Dedifferentiated amniotic fluid mesenchymal stem cell (primary cell): Measurements from ENCODE around the gene SMIM24.
"Not testable (repeated sequence)": the region's sequence is repeated elsewhere in the genome, so short reads cannot be mapped to it uniquely, and the experiment has no call there.

Experiments used
- DNase-seq: peaks from one replicate; pipeline ENCODE4 v3.0.0-alpha.2; 2016; ENCODE audit errors: extremely low spot score

SMIM24 gene

DNA sequence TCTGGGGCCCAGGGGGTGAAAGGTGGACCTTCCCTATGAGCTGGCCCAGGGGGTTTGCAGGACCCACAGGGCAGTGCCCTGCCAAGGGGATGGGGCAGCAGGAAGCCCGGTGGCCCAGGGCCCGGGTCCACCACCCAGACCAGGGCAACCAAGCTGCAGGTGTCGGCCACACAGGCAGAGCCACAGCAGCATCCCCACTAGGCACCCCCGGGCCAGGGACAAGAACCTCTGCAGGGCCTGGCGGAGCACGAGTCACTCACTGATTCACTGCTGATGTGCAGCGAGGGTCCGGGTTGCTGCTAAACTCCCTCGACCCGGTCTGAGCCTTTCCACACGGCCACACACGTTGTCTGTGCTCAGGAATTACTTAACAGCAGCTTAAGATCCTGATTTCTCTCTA, 34.6 kb upstream of the SMIM24 start:
- DNase-seq: no peak

- no peak for DNase-seq
These were observed 33.2 kb upstream of the SMIM24 start for GRCh38 chr19:3513229-3514140.

- no peak for DNase-seq
These were observed 32.4 kb upstream of the SMIM24 start for GRCh38 chr19:3512562-3513228.

DNA sequence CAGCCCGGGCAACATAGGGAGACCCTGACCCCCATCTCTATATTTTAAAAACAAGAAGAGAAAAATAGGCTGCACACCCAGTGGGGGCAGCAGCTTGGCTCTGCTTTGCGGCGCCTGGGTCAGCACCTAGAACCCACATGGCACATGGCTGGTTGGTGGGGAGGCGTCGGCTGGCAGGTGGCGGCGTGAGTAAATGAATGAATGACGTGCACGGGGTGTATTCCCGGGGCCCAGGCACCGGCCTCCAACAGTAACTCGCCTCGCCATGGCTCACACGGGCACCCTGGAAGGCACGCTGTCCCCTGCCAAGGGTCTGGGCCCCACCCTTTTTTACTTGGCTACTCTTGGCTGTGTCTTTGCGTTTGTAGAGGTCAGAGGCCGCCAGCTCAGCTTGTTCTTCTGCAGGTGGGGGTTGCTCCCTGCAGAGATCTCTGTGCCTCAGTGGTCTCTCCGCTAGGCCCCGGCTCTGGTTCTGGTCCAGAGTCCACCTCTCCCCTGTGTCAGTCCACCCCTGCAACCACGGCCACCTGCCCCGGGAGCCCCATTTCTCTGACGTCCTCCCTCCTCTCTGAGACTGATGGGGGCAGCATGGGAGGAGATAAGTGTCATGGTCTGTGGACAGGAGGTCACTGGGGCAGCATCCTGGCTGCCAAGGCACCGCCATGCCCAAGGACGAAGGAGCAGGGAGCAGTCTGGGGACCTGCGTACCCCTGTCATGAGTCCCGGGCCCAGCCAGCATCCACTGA, 31.4 kb upstream of the SMIM24 start:
- no peak for DNase-seq

- DNase-seq: no peak
These were observed 30.4 kb upstream of the SMIM24 start for GRCh38 chr19:3510727-3511126.

DNA sequence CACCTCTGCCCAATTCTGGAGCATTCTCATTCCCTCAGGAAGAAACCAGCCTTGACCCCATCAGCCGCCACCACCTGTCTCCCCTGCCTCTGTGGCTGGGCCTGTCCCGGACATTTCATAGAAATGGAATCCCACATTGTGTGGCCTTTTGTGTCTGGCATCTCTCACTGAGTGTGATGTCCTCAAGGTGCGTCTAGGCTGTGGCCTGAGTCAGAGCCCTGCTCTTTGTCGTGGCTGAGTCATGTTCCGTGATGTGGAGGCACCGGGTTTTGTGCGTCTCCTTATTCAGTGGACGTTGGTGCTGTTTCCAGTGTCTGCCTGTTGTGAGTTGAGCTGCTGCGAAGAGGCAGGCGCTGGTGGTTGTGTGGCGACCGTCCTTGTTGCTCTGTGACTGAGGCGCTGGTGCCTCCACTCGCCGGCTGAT, 29.3 kb upstream of the SMIM24 start:
- DNase-seq: no peak

DNA sequence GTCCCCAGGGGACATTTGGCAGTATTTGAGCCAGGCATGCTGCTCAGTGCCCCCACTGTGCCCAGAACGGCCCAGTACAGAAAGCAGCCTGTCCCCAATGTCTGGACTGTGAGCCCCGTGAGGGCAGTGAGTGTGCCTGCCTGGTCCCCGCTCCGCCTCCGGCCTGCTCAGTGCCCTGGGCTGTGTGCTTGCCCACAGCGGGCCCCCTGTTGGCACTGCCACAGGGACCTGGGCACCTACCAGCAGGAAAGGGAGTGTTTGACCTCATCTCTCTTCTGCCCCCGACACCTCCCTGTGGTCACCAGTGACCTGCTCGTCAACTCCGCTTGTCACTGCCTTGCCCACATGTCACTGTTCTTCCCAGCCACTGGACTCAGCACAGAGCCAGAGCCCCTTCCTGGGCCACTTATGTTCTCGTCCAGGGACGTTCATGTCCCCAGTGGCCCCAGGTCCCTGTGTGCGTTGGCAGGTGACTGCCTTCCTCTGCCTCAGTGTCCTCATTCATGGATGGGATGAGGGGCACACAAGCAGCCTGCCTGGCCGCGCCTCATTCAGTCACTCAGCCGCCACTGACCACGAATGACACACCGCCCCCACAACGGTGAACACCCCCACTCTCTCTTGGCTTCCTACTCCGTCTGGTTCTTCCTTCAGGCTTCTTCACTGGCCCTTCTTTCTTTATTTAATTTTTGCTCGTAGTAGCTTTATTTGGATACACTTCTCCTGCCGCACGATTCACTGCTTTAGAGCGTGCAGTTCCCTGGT, 28.6 kb upstream of the SMIM24 start:
- DNase-seq: no peak

DNA sequence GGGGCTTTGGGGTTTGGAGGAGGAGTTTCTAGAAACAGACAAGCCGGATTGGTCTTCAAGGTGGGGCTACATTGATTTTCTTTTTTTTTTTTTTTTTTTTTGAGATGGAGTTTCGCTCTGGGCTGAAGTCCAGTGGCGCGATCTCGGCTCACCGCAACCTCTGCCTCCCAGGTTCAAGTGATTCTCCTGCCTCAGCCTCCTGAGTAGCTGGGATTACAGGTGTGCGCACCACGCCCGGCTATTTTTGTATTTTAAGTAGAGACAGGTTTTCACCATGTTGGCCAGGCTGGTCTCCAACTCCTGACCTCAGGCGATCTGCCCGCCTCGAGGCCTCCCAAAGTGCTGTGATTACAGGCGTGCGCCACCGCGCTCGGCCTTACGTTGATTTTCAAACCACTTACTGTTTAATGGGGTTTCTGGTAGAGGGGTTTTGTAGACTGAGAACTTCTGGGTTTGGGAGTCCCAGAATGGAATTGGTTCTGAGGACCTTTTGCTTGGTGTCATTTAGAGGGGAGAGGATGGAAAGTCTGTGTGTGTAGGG, 27.9 kb upstream of the SMIM24 start:
- DNase-seq: not testable (repeated sequence)

GRCh38 chr19:3507371-3508120, 27.2 kb upstream of the SMIM24 start:
- DNase-seq: no peak

- peak; percentile 15 for DNase-seq
These were observed 26.3 kb upstream of the SMIM24 start for GRCh38 chr19:3506384-3507340.

- DNase-seq: peak; percentile 98
These were observed 25.5 kb upstream of the SMIM24 start, which contains the start of gene FZR1 for GRCh38 chr19:3505598-3506383. FZR1 (plus strand) TSS chr19:3506311; CDS start chr19:3522990, 16,679 bp downstream.

DNA sequence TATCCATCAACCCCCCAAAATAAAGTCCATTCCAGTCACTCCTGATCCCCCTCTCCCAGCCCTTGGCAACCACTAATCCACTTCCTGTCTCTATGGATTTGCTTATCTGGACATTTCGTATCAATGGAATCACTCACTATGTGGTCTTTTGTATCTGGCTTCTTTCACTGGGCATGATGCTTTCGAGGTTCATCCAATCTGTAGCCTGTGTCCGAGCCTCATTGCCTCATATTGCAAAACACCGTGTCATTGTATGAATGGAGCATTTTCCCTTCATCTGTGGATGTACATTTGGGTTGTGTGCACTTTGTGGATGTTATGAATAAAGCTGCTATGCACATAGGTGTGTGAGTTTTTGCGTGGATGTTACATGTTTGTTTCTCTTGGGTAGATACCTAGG, 24.4 kb upstream of the SMIM24 start:
- DNase-seq: no peak

DNA sequence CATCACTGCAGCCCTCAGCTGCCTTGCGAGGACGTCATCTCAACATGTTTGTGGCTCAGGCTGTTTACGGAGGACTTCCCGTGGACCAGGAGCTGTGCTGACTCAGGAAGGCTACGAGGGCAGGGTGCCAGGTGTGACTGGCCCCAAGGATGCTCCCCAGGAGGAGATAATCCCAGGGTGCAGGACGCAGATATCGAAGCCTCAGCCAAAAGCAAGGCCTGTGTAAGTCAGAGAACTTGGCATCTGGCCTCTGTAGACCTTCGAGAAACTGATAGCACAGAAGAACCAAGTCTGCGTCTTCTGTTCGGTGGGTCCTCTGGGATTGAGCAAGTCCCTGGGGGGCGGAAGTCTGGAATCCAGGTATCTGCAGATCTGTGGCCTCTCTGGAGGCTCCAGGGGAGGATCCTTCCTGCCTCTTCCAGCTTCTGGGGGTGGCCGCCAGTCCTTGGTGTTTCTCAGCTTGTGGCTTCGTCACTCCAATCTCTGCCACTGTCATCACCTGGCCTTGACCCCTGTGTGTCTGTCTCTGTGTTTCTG, 22.8 kb upstream of the SMIM24 start:
- no peak for DNase-seq

- no peak for DNase-seq
These were observed 21.5 kb upstream of the SMIM24 start for GRCh38 chr19:3501780-3502179.

DNA sequence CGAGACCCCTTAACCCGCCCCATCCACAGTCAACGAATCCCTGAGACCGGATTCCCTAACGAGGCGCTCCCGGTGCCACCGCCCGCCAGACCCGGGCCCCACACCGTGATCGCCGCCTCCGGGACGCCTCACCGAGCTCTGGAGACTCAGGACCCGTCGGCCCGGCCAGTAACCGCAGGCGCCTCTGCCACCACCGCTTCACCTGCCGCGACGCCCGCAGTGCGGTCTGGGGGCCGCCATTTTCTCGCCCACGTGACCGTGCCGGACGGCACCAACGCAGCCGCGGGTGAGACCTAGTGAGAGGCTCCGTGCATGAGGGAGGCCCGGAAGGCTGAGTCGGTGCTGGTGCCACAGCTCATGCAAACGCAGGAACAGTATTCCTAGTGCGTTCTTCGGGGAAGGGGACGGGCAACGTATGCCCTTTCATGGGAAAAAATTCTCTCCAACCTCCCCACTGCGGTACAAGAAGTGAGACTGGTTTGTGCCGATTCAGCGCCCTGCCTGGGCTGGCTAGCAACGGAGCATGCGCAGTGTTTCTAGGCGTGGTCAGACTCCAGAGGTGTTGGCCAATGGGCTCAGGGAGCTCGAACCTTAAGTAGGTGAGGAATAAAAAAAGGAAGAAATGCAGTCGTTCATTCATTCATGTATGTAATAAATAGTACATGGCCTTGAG, 20.2 kb upstream of the SMIM24 start, which contains the start of gene DOHH:
Gene DOHH (minus strand): TSS at position 246 of the 673 bp plus-strand sequence. CDS start 3,860 bp downstream, outside the sequence.
- DNase-seq: peak; percentile 98

DNA sequence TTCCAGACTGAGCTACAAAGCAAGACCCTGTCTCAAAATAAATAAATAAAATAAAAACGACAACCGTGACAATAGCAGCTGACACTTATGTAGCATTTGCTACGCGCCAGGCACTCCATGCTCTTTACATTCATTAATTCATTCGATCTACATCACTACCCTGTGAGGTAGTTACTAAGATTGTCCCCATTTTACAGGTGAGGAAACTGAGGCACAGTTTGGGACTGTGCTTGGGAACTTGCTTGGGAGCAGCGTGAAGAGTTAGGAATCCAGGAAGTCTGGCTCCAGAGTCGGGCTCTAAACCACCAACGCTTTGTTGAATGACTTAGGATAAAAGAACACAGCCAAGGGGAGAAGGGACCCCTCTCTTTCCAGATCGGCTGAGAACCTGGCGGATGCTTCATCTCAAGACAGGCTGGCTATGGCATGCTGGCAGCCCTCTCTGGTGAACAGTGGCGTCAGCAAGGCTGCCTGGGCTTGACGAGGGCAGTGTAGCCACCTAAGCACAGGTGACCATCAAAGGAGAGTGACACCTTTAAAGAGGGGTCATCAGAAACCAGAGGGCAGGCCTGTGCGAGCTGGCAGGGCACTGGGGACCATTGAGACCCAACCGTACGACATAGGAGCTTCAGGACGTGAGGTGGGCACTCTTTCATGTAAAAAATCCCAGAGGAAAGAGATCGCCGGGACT, 19.6 kb upstream of the SMIM24 start:
- no peak for DNase-seq
